HG02852 (cell line): Measurements from ENCODE around the gene ARL8A.
"Not testable (repeated sequence)": the region's sequence is repeated elsewhere in the genome, so short reads cannot be mapped to it uniquely, and the experiment has no call there.

Source experiments
- ATAC-seq: cut with Tn5 transposase; IDR thresholded peaks from one replicate; pipeline ENCODE4 v1.9.1; 2021; ENCODE audit warnings: mild to moderate bottlenecking, moderate library complexity; ENCODE audit not compliant: unreplicated experiment

Gene ARL8A

GRCh38 chr1:202143011-202143767, 1.3 kb downstream of the ARL8A start:
- peak; percentile 19 for ATAC-seq

DNA sequence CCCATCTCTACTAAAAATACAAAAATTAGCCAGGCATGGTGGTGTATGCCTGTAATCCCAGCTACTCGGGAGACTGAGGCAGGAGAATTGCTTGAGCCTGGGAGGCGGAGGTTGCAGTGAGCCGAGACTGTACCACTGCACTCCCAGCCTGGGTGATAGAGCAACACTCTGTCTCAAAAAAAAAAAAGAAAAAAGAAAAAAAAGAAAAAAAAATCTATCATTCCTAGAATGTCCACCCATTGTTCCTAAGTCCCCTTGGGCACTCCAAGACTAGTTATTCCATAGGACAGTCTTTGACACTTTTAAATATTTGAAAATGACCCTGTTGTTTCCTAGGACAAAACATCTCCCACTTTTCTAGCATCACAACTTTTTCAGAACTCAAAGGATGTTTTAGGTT, 3.1 kb downstream of the ARL8A start:
- ATAC-seq, result not testable (repeated sequence)

DNA sequence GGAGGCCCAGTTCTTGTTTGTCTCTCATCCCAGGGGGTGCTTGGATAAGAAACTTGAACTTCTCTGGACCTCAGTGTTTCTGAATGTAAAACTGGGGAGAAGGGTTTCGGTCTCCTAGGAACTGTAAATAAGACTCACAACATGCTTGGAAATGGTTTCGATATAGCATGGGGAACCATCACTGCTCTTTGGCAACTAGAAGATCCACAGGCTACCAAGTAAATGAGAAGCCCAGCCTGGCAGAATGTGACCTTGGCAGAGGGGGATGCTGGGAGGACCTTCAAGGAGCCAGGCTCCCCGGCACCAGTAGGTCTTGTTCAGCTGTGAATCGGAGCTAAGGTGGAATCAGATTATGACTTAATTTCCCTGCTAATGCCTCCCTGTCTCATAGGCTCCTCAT, 3.7 kb downstream of the ARL8A start:
- ATAC-seq, result no peak

GRCh38 chr1:202135221-202135721, 9.3 kb downstream of the ARL8A start:
- ATAC-seq, result peak; percentile 66

DNA sequence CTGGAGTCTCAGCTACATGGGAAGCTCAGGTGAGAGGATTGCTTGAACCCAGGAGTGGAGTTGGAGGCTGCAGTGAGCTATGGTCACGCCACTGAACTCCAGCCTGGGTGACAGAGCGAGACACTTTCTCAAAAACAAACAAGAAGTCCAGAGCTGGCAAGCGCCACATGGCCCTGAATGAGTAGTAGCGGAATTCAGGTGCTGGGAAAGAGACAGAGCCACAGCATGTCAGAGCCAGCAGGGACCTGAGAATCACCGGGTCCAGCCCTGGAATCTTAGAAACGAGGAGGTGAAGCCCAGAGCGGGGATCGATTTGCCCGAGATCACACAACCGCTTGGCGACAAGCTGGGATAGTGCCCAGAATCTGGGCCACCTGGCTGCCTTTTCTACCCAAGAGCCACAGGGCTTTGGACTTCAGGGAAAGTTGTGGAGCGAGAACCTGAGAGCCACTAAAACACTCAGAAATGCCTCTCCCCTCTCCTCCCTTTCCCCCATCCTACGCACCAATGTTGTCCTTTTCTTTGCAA, 9.8 kb downstream of the ARL8A start:
- no peak for ATAC-seq

DNA sequence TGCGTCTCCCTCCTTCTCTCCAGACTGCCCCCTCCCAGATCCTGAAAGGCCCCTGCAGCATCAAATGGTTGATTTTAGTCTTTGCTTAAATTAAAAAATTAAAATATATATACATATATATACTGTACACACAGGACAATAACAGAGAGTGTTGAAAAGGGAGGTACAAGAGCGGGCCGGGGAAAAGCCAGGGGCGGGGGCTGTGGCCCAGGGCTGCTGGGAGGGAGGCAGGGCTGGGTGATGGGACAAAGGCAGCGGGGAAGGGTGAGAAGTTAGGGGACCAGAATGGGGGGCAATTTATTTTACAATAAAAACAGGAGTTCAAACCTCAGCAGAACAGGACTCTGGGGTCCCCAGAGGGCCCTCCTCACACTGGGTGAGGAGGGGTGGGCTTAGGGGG, 10.5 kb downstream of the ARL8A start:
- ATAC-seq, result no peak

DNA sequence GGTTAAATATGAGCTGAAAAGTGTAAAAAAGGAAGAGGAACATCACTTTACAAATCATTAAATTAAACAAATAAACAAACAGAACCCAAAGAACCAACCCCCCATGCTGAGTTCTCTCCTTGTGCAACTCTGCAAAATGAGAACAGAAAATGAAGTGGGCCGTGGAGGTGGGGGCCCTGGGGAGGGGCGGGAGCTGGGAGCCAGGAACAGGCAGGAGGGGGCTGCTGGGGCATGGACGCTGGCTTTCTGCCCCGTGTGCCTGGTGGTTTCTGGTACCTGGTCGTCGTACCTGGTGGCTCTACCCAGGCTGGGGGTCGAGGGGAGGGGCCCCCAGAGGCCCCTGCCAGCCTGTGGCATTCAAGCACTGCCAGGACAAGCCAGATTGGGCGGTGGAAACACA, 11.0 kb downstream of the ARL8A start:
- no peak for ATAC-seq

DNA sequence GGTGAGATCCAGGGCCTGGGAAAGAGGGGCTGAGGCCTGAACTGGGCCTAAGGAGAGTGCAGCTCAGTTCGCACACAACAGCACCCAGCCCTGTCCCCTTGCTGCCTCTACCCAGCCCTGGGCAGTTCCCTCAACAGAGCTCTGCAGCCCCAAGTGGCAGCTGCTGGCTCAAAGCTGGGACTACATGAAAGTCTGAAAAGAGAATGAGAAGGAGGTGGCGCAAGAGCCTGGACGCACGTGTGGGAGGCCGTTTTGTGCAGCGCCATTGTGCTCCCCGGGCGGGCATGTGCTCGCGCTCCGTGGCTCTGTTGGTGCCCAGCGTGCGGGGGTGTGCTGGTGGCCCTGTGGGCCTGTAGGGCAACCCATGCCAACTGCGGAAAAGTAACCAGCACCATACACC, 11.5 kb downstream of the ARL8A start:
- ATAC-seq, result no peak

DNA sequence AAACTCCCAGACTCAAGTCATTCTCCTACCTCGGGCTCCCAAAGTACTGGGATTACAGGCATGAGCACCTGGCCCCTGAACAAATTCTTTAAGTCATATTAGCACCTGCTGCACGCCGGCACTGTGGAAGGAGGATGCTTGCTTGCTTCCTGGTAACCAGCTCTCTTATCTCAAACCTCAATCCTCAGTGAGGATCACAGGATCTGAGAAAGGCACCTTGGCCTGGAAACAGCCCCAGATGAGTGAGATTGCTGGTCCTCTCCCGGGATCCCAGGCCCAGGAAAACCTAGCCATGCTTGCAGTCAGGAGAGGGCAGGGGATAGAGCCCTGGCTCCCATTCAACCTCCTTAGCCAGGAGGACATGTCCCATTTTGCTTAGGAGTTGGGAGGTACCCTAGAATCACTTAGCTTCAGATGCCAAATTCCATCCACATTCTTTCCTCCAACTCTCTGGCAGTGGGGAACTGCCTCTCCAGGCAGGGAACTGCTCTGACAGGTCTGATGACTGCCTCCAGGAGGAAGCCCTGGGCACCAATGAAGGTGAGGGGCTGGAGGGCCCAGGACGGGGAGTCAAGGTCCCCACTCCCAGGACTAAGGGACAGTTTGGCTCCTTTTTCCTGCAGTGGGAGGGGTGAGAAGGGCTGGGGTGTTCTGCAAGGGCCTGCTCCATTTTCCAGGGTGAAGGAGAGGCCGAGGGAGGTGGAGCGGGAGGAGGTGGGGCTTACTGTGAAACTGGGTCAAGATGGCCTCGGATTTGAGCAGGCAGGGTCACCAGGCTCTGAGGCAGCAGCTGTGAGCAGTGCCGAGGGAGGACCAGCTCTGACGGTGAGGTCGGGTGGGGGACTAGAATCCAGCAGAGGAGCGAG, 12.3 kb downstream of the ARL8A start:
- ATAC-seq, result no peak

- no peak for ATAC-seq
Measured at GRCh38 chr1:202130816-202131522, 13.6 kb downstream of the ARL8A start.

DNA sequence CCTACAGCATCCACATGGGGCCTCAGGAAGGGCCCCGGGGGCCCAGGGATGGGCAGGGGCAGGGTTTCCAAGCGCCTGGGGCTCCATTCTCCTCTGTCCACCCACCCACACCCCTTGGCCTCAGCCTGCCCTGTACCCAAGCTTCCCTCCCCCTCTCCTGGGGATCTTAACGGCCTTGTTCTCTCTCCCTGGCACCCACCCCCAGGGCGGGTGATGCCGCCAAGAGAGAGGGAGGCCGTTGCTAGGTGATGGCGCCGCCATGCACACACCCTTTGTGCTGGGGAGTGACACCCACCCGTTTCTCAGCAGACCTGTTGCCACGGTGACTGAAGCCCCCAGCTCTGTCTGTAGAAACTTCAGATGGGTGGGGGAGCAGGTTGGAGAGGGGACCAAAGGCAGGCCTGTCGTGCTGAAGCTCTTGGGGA, 14.2 kb downstream of the ARL8A start:
- no peak for ATAC-seq

GRCh38 chr1:202129453-202130296, 14.9 kb downstream of the ARL8A start:
- ATAC-seq, result no peak

- ATAC-seq, result no peak
Measured at GRCh38 chr1:202127836-202128622, 16.5 kb downstream of the ARL8A start.

- no peak for ATAC-seq
Measured at GRCh38 chr1:202127061-202127460, 17.5 kb downstream of the ARL8A start.

DNA sequence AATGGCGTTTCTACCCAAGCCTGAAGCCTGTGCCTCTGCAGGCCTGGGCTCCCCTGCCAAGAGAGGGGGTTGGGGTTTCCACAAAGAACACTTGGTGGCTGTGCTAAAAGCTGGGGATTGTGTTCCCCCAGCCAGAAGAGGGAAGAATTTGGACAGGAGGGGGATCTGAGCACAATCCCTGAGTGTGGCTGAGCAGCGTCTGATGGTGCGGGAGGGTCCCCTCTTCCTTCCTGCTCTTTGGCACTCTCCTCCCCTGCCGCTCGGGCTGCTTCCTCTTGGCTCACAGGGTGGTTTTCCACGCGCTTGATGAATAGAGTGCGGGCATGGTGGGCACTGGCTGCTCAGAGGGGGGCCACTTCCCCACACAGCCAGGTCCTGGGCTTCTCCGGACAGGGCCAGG, 18.1 kb downstream of the ARL8A start:
- no peak for ATAC-seq

GRCh38 chr1:202125611-202126010, 18.9 kb downstream of the ARL8A start:
- ATAC-seq, result no peak

- ATAC-seq, result no peak
Measured at GRCh38 chr1:202124142-202124541, 20.4 kb downstream of the ARL8A start.

GRCh38 chr1:202123336-202123813, 21.2 kb downstream of the ARL8A start:
- ATAC-seq, result no peak

- ATAC-seq, result no peak
Measured at GRCh38 chr1:202122639-202123335, 21.8 kb downstream of the ARL8A start, which contains the start of gene GPR37L1. TSS of gene GPR37L1 (plus strand) at chr1:202122917. CDS start at chr1:202122964, 47 bp downstream.
